HL-60/S4 (cell line): ENCODE data around the gene CATSPERE.
"Not testable (repeated sequence)": the region's sequence is repeated elsewhere in the genome, so short reads cannot be mapped to it uniquely, and the experiment has no call there.

Experiments used
- in situ Hi-C: fragments of 300-500 bp; cut with MboI; formaldehyde crosslinking; loops from 2 replicates; pipeline ENCODE4 v1.14.3; 2022; ENCODE audit warnings: low sequenced_read_pairs

CATSPERE gene

GRCh38 chr1:244448279-244449036, 12.6 kb upstream of the CATSPERE start:
- in situ Hi-C loops, result no loop called here

- in situ Hi-C loops, result no loop called here
These were observed 11.1 kb upstream of the CATSPERE start for GRCh38 chr1:244449936-244450508.

DNA sequence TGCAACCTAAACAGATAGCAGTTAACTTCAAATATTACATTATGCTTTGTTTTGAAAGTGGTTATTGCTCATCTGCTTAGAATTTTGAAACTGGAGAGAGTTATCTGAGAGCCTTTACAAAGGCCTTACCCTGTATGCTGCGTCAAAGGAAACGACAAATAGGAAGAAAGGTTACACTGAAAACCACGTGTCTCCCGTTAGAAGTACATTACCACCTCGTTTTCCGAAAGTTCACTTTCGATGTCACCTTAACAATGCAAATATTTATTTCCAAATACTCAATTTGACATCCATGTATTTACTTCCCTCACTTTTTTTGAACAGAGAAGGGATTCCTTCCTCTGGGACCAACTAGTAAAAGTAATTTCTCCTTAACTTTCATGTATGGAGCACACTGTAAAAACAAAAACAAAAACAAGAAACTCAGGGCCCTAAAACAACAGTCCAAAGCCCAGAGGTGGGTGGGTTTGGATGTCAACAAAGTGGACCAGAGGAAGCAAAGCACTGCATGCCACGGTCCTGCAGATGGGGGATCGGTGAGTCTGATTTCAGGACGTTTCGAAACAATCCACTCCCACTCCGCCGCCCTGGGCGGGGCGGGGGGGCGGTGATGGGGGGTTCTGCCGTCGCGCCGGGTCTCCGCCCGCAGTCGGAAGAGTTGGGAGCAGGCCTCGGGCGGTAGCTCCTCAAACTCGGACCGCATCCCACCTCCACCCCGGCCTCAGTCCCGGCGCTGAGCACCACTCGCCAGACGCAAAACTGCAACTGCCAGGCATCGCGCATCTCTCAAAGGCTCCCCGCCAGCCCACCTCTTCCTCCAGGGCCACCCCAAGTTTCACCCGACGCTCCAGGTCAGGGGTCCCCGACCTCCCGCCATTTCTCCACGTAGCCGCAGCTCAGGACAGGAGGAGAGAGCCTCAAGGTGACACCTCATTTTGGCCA, 10.2 kb upstream of the CATSPERE start:
- in situ Hi-C loops, result no loop called here

- in situ Hi-C loops, result no loop called here
These were observed 9.5 kb upstream of the CATSPERE start, which contains the start of gene ADSS2 for GRCh38 chr1:244451539-244451950. Gene ADSS2 (minus strand): TSS chr1:244451909. CDS start chr1:244451817, 92 bp downstream.

- in situ Hi-C loops, result no loop called here
These were observed 8.9 kb upstream of the CATSPERE start for GRCh38 chr1:244451951-244452795.

DNA sequence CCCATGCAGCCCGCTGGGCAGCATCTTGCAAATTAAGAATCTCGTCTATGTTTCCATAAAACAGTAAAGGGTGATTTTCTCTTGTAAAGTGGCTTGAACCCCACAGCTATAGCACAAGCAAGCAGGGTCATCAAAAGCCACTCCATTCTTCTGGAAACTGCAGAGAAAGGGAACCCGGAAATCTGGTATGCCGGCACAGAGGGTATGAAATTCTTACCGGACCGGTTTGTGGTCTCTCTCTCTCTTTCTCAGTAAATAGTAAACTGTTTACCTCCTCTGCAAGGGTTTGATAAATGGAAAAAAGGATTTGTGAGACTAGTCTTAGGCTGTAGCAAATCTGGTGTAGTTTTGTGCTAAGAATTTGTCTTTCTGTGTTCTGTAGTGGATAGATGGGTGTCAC, 6.7 kb upstream of the CATSPERE start:
- in situ Hi-C loops, result no loop called here

DNA sequence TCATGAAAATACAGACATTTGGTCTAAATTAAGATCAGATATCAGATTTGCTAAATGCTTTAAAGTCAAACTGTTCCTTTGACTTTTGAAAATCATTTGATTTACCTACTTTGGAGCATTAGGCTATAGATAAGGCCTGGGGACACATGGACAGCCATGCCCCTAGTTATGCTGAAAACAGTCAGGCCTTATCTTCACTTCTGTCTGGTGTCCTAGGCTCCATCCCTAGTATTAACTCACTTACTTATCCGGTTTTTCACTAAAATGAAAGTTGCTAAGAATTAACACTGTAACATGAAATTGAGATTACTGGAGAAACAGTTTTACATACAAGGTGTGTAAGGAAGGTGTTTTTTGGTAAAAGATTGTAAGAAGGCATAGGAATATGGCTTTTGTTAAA, 4.5 kb upstream of the CATSPERE start:
- in situ Hi-C loops, result no loop called here

DNA sequence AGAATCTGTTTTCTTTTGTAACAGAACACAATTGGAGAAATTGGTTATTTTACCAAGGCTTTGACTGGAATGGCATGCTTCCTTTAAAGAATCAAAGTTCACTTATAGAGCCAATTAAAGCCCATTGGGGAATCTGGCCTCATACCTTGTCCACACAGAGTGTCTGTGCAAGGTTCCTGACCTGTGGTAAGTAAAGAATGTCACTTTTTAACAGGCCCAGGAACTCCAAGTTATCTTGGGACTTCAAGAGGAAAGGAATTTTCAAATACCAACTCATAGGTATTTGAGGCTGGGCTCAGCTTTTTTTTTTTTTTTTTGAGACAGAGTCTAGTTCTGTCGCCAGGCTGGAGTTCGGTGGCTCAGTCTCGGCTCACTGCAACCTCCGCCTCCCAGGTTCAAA, 2.3 kb upstream of the CATSPERE start:
- in situ Hi-C loops, result no loop called here

- in situ Hi-C loops, result no loop called here
These were observed 876 bp upstream of the CATSPERE start for GRCh38 chr1:244460197-244460596.

DNA sequence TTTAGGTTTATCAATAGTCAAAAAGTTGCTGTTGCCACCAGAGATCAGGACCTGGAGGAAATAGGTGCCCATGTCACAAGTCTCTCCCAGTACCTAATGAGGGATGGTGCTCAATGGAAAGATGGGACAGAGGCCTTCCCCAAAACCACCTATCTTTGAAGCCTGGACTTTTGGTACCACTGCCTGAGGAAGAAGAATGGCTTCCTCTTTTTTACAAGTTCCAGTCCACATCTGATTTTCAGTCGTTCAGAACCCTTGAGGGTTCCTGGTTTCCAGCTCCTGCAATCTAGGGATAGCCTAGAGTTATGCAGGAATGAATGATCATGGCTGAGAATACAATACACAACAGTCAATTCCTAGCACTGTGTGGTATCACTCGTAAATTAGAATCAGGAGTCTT, 5.7 kb downstream of the CATSPERE start:
- in situ Hi-C loops, result no loop called here

GRCh38 chr1:244473059-244473605, 12.1 kb downstream of the CATSPERE start:
- in situ Hi-C loops, result no loop called here

GRCh38 chr1:244484971-244485370, 23.9 kb downstream of the CATSPERE start:
- in situ Hi-C loops, result not testable (repeated sequence)

DNA sequence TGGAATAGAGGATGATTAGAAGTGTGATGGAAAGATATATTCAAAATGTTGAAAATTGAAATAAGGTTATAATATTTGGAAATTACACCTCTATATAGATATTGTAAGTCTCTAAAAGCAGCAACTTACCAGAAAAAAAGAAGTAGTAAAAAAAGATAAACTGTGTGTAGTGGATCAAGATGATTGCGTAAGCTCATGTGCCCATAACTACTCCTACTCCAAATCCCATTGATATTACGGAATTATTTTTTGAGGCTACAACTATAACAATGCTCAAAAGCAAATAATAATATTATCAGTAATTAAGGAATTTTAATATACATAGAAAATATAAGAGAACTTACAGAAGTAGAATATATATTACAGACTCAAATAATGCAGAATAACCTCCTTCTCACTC, 33.6 kb downstream of the CATSPERE start:
- in situ Hi-C loops, result no loop called here

GRCh38 chr1:244496186-244496585, 35.1 kb downstream of the CATSPERE start:
- in situ Hi-C loops, result no loop called here

GRCh38 chr1:244497805-244498204, 36.7 kb downstream of the CATSPERE start:
- in situ Hi-C loops, result no loop called here

- in situ Hi-C loops, result not testable (repeated sequence)
These were observed 38.4 kb downstream of the CATSPERE start for GRCh38 chr1:244499484-244499883.

- in situ Hi-C loops, result not testable (repeated sequence)
These were observed 39.4 kb downstream of the CATSPERE start for GRCh38 chr1:244500515-244500914.

DNA sequence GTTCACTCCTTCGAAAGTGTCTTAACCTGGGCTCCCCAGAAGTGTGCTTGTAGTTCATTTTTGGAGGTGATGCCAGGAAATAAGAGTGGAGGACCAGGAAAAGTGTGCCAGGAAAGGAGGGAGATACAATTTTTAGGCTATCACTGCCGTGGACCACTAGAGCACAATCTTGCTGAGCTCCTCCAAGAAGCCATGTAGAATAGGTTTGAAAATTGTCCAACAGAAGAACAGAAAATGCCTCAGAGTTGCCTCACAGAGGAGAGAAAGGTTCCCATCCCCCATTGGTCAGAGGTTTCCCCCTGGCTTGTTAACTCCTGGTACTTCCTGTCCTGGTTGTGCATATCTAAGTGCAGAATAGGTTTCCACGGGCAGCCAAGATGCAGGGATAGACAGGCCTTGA, 41.6 kb downstream of the CATSPERE start:
- in situ Hi-C loops, result no loop called here

DNA sequence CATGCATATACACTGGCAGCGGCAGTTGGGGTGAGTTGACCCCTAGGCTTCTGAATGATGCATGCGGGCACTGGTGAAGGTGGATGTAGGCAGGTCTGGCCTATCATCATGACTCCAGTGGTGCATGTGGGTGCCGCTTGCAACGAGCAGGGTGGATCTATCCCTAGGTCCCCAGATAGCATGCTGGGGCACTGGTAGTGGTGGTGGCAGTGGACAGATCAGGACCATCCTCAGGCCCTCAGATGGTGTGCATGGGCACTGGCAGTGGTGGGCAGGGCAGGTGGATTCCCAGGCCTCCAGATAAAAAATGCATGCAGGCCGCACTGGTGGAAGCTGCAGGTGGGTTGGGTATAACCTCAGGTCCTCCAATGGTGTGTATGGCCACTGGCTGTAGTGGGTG, 52.4 kb downstream of the CATSPERE start:
- in situ Hi-C loops, result no loop called here

DNA sequence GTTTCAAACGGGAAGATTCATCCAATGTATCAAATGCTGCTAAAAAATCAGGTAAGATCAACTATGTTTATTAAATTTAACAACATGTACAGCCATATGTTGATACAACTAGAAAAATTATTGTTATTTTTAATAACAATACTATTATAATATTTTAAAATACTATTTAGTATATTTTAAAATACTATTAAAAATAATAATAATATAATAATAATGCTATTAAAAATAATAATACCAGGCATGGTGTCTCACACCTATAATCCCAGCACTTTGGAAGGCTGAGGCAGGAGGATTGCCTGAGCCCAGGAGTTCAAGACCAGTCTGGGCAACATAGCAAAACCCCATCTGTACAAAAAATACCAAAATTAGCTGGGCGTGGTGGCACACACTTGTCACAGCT, 54.6 kb downstream of the CATSPERE start:
- in situ Hi-C loops, result no loop called here
